ENCODE measurements around the gene CASP14.

DNA sequence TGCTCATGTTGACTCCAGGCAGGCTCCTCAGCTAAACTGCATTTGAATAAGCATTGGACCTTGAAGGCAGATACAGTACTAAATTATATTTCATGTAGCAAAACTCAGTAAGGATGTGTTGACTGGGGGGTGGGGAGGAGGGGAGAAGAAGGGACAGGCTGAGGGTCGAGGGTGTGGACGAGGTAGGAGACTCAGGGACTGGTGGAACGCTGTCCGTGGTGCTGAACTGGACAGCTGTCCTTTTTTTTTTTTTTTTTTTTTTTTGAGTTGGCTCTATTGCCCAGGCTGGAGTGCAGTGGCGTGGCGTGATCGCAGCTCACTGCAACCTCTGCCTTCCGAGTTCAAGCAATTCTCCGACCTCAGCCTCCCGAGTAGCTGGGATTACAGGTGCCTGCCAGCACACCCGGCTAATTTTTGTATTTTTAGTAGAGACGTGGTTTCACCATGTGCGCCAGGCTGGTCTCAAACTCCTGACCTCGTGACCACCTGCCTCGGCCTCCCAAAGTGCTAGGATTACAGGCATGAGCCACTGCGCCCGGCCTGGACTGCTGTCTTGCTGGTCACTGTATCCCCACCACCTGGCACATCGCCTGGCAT lies 33.2 kb upstream of the CASP14 start:
- TF ChIP-seq POLR2A (IDR thresholded peaks at IDR 0.05), result no peak
- TF ChIP-seq POLR2AphosphoS5 (IDR thresholded peaks at IDR 0.05), result no peak
- TF ChIP-seq, protein P1, sequence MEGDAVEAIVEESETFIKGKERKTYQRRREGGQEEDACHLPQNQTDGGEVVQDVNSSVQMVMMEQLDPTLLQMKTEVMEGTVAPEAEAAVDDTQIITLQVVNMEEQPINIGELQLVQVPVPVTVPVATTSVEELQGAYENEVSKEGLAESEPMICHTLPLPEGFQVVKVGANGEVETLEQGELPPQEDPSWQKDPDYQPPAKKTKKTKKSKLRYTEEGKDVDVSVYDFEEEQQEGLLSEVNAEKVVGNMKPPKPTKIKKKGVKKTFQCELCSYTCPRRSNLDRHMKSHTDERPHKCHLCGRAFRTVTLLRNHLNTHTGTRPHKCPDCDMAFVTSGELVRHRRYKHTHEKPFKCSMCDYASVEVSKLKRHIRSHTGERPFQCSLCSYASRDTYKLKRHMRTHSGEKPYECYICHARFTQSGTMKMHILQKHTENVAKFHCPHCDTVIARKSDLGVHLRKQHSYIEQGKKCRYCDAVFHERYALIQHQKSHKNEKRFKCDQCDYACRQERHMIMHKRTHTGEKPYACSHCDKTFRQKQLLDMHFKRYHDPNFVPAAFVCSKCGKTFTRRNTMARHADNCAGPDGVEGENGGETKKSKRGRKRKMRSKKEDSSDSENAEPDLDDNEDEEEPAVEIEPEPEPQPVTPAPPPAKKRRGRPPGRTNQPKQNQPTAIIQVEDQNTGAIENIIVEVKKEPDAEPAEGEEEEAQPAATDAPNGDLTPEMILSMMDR (IDR thresholded peaks at IDR 0.05), result no peak

Data from breast epithelium (tissue), 3 donors.